ENCODE measurements around the gene PTPRD. TPM values are rescaled to one million over a fixed set of nuclear protein-coding genes. Genes with fewer than 3 reads are reported as not detected.

Gene PTPRD
- total RNA-seq, 1 experiment from 2014 or later, result 0.02 TPM

GRCh38 chr9:8270235-8270634, 2342.6 kb downstream of the PTPRD start:
- peaks cover 12 to 30% of the 10 kb centered on the region in 2 experiments; a peak in 2 of 4 replicates for H3K9me3 ChIP-seq (ENCODE audit: control insufficient read depth in 1 of 2, insufficient read depth in 1 of 2, low read depth in 1 of 2, low read length in 2 of 2)
- no peak overlapping the region for H3K4me3 ChIP-seq (replicated peaks in 1 of 2; ENCODE audit: low read depth in 1 of 2, low read length in 2 of 2)
- no peak overlapping the region for H3K4me2 ChIP-seq (ENCODE audit: low read length)
- intact Hi-C loops (cut with micrococcal nuclease), result no loop called here
- TF ChIP-seq CBX3 (IDR thresholded peaks at IDR 0.05; ENCODE audit: low read depth) (no peak), POLR2AphosphoS5 (IDR thresholded peaks at IDR 0.05; ENCODE audit: low read depth, low read length) (no peak), ZFX (IDR thresholded peaks at IDR 0.05) (no peak), JUND (IDR thresholded peaks at IDR 0.05) (no peak), EZH2phosphoT487 (IDR thresholded peaks at IDR 0.05; ENCODE audit: borderline replicate concordance) (no peak), YY1 (IDR thresholded peaks at IDR 0.05; ENCODE audit: extremely low read depth, insufficient replicate concordance, low read depth, low read length) (no peak), ATF3 (IDR thresholded peaks at IDR 0.05) (no peak), TCF7L2 (IDR thresholded peaks at IDR 0.05; ENCODE audit: borderline replicate concordance, extremely low read depth, insufficient read depth, insufficient read length) (no peak), CEBPB (IDR thresholded peaks at IDR 0.05; ENCODE audit: low read depth) (no peak), POLR2A (IDR thresholded peaks at IDR 0.05; ENCODE audit: borderline replicate concordance, extremely low read depth, insufficient read depth, insufficient read length) (no peak), EZH2 (IDR thresholded peaks at IDR 0.05) (no peak), ZNF274 (IDR thresholded peaks at IDR 0.05; ENCODE audit: low read depth, low read length) (no peak), SRF (IDR thresholded peaks at IDR 0.05; ENCODE audit: low read depth) (no peak), MAX (IDR thresholded peaks at IDR 0.05) (no peak), FOSL1 (IDR thresholded peaks at IDR 0.05; ENCODE audit: low read depth) (no peak), EGR1 (IDR thresholded peaks at IDR 0.05; ENCODE audit: low read depth) (no peak), ELF1 (IDR thresholded peaks at IDR 0.05; ENCODE audit: borderline replicate concordance, low read depth) (no peak)
- TF ChIP-seq, protein P1, sequence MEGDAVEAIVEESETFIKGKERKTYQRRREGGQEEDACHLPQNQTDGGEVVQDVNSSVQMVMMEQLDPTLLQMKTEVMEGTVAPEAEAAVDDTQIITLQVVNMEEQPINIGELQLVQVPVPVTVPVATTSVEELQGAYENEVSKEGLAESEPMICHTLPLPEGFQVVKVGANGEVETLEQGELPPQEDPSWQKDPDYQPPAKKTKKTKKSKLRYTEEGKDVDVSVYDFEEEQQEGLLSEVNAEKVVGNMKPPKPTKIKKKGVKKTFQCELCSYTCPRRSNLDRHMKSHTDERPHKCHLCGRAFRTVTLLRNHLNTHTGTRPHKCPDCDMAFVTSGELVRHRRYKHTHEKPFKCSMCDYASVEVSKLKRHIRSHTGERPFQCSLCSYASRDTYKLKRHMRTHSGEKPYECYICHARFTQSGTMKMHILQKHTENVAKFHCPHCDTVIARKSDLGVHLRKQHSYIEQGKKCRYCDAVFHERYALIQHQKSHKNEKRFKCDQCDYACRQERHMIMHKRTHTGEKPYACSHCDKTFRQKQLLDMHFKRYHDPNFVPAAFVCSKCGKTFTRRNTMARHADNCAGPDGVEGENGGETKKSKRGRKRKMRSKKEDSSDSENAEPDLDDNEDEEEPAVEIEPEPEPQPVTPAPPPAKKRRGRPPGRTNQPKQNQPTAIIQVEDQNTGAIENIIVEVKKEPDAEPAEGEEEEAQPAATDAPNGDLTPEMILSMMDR (IDR thresholded peaks at IDR 0.05 in 2 of 3, conservative IDR thresholded peaks at IDR 0.05 in 1 of 3; ENCODE audit: borderline replicate concordance in 1 of 3, insufficient read depth in 1 of 3, low read depth in 2 of 3, low read length in 2 of 3), result no peak
- TF ChIP-seq, protein P2, sequence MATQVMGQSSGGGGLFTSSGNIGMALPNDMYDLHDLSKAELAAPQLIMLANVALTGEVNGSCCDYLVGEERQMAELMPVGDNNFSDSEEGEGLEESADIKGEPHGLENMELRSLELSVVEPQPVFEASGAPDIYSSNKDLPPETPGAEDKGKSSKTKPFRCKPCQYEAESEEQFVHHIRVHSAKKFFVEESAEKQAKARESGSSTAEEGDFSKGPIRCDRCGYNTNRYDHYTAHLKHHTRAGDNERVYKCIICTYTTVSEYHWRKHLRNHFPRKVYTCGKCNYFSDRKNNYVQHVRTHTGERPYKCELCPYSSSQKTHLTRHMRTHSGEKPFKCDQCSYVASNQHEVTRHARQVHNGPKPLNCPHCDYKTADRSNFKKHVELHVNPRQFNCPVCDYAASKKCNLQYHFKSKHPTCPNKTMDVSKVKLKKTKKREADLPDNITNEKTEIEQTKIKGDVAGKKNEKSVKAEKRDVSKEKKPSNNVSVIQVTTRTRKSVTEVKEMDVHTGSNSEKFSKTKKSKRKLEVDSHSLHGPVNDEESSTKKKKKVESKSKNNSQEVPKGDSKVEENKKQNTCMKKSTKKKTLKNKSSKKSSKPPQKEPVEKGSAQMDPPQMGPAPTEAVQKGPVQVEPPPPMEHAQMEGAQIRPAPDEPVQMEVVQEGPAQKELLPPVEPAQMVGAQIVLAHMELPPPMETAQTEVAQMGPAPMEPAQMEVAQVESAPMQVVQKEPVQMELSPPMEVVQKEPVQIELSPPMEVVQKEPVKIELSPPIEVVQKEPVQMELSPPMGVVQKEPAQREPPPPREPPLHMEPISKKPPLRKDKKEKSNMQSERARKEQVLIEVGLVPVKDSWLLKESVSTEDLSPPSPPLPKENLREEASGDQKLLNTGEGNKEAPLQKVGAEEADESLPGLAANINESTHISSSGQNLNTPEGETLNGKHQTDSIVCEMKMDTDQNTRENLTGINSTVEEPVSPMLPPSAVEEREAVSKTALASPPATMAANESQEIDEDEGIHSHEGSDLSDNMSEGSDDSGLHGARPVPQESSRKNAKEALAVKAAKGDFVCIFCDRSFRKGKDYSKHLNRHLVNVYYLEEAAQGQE (IDR thresholded peaks at IDR 0.05; ENCODE audit: low read depth), result no peak
- H4K20me1 ChIP-seq (ENCODE audit: insufficient read depth), result no peaks in the 10 kb centered on the region
- no peak overlapping the region for H2AFZ ChIP-seq (ENCODE audit: low read depth, low read length, poor library complexity, severe bottlenecking)
- DNase-seq (ENCODE audit: low read depth, low spot score), result no peak
- ATAC-seq, result no peak
- H3K36me3 ChIP-seq (ENCODE audit: control insufficient read depth in 1 of 2, insufficient read depth in 2 of 2, low read length in 2 of 2), result no peaks in the 10 kb centered on the region
- H3K27me3 ChIP-seq (ENCODE audit: insufficient read depth, low read length), result no peaks in the 10 kb centered on the region
- H3K27ac ChIP-seq (ENCODE audit: low read depth, low read length), result no peak overlapping the region
- BruUV-seq (replicated peaks), result no TSS peak
- RAD21 ChIA-PET (ENCODE audit: low non-redundant PET in 1 of 2, low total read pairs in 2 of 2, uncharacterized antibody in 2 of 2, unreplicated experiment in 2 of 2), result no interaction called here
- CTCF ChIA-PET, result no interaction called here
- no peaks in the 10 kb centered on the region for H3K9me2 ChIP-seq (ENCODE audit: insufficient read depth)
- H3K79me2 ChIP-seq (ENCODE audit: insufficient read depth, low read length), result no peaks in the 10 kb centered on the region
- H3K4me1 ChIP-seq (ENCODE audit: control insufficient read depth in 1 of 2, insufficient read depth in 2 of 2, low read length in 2 of 2), result no peaks in the 10 kb centered on the region
- no peak overlapping the region for H3K9ac ChIP-seq (ENCODE audit: low read length)
- POLR2A ChIA-PET, result no interaction called here
